HG03439 (cell line): ENCODE data around the gene COL6A2.

Experiments used
- ATAC-seq: cut with Tn5 transposase; IDR thresholded peaks from one replicate; pipeline ENCODE4 v1.9.1; 2021; ENCODE audit warnings: mild to moderate bottlenecking, moderate library complexity; ENCODE audit not compliant: unreplicated experiment

The COL6A2 gene

GRCh38 chr21:46111857-46112724, 14.2 kb downstream of the COL6A2 start:
- no peak for ATAC-seq

DNA sequence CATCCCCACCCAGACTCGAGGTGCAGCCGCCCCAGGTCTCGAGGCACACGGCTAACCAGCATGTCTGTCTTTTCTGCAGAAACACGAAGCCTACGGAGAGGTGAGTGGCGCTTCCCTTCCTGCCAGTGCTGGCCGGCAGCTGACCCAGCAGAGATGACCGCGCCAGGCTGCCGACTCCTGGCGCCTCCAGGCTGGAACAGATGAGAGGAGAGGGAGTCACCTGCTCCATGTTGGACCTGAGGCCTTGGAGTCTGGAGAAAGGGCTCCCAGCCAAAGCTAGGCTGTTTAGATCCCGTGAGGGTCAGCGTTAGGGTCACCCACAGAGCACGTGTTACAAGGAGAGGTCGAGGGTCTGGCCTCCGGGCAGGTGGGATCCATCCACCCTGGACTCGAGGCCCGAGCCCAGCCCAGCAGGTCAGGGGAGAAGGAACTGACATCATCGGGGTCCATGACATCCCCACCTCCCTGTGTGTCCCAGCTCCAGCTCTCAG, 14.9 kb downstream of the COL6A2 start:
- ATAC-seq: no peak

GRCh38 chr21:46113497-46114176, 15.7 kb downstream of the COL6A2 start:
- no peak for ATAC-seq

- ATAC-seq: no peak
These were observed 17.1 kb downstream of the COL6A2 start for GRCh38 chr21:46114963-46115362.

GRCh38 chr21:46115441-46116188, 17.7 kb downstream of the COL6A2 start:
- ATAC-seq: no peak

DNA sequence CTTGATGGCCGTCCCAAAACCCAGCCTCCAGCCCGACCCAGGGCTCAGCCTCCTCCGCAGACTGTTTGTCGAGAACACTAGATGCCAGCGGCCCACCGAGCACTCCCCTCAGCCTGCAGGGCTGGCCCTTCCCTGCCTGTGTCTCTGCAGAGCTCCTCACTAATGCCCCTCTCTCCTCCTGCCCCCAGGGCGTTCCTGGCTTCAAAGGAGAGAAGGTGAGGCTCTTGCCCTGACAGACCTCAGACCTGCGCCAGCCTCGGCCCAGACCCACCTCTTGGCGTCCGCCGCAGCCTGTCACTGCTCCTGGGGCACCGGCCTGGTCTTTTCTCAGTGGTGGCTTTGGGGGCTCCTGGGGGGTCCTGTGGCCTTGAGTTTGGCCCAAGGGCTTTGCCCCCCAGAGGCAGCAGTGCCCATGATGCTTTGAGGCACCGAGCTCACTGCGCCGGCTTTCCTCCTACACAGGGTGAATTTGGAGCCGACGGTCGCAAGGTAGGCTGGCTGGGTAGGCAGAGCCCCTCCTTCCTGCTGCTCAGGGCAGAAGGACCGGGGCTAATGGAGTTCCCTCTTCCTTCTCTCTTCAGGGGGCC, 18.4 kb downstream of the COL6A2 start:
- no peak for ATAC-seq

DNA sequence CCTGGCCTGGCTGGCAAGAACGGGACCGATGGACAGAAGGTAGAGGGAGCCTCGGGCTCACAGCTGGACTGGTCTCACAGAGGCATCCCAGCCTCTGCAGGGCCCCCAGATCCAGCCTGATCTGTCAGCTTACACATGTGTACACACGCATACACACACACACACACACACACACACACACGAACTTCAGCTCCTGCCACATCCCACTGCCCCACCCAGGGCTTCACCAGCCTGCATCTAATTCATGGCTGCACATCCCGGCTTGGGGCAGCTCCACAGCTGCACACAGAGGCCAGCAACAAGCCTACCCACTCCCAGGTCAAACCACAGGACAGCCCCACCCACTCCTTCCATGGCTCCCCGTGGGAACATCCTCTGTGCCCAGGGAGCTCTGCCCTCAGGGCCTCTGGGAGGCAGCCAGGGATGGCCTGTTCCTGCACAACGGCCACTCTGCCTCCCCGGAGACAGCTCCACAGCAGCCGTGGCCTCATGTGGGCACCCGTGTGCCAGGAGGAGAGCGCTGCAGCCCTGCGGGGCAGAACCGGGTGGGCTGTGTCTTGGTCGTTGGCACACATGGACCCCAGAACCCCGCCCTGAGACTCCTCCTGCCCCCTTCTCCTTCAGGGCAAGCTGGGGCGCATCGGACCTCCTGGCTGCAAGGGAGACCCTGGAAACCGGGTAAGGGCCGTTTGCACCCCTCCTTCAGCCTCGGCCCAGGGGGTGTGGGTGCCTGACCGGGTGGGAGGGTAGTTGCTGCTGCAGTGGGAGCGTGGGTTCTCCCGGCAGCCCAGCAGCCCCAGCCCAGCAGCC, 19.1 kb downstream of the COL6A2 start:
- ATAC-seq: no peak

DNA sequence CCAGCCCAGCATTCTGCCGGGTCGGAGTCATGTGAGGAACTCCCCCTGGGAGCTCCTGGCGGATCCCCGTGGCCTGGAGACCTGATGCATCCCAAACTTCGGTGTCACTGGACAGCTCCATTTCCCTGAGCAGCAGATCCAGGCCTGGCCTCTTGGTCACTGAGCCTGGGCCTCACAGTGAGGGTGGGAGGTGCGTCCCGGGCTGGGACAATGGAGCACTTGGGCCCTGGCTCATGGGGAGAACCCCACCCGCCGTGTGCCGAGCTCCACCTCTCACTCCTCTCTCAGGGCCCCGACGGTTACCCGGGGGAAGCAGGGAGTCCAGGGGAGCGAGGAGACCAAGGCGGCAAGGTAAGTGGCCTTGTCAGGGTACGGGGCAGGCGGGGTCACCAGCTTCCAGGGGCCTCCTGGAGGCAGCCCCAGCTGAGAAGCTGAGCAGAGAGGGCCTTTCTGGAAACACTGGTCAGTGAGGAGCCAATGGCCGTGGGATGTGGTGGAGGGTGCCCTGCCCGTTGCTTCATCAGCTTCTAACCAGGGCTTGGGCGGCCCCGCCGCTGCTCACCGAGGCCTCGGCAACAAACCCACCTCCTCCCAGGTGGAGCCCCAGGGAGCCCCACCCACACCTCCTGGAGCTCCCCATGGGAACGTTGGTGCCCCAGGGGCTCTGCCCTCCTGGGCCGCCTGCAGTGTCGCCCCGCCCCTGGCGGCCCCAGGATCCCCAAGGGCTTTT, 19.8 kb downstream of the COL6A2 start:
- ATAC-seq: no peak

DNA sequence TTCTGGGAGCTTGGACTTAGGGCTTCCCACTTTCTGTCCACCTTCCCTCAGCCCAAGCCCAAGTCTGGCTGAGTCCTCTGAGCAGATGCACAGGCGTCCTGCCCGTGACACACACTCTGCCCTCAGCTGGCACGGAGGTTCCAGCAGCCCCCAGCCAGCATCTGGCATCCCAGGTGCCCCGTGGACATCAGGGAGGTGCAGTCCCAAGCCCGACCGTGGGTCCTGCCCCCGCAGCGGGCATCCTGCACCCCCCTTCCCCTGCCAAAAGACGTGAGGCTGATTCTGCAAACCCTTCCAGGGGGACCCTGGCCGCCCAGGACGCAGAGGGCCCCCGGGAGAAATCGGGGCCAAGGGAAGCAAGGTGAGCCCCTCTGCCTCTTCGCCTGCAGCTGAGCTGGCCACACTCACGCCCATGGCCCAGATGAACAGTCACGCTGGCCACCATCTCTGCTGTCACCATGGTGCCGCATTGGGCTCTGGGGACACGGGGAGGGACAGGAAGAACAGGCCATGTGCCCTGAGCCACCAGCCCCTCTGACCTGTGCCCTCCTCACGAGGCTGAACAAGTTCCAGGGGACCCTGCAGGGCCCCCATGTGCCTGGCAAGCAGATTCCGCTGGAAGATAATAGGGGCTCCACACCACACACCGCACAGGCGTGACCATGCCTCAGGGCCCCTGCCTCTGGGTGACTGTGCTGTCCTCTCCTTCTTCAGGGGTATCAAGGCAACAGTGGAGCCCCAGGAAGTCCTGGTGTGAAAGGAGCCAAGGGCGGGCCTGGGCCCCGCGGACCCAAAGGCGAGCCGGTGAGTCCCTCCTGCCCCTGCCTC, 20.6 kb downstream of the COL6A2 start:
- ATAC-seq: no peak

- no peak for ATAC-seq
These were observed 21.3 kb downstream of the COL6A2 start for GRCh38 chr21:46119144-46119636.

DNA sequence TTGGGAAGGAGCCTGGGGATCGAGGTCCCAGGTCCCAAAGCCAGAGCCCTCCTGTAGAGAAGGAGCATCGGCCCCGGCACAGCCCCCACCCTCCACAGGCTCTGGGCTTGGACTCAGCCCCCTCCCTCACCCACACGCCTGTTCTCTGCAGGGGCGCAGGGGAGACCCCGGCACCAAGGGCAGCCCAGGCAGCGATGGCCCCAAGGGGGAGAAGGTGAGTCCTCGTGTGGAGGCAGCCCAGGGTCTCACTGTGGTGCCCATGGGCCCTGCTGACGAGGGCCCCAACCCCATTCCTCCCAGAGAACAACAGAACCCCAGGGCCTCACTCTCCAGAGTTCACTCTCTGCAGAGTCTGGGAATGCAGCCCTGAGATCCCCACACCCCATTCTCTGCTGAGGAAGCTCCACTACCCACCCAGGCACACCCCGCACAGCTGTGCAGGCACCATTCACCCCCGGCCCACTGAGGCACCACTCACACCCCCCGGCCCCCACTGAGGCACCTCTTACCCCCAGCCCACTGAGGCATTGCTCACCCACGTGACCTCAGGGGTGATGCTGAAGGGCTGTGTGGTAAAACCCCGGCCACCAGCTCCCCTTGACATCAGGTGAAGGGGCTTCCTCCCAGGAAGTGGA, 21.8 kb downstream of the COL6A2 start:
- no peak for ATAC-seq

DNA sequence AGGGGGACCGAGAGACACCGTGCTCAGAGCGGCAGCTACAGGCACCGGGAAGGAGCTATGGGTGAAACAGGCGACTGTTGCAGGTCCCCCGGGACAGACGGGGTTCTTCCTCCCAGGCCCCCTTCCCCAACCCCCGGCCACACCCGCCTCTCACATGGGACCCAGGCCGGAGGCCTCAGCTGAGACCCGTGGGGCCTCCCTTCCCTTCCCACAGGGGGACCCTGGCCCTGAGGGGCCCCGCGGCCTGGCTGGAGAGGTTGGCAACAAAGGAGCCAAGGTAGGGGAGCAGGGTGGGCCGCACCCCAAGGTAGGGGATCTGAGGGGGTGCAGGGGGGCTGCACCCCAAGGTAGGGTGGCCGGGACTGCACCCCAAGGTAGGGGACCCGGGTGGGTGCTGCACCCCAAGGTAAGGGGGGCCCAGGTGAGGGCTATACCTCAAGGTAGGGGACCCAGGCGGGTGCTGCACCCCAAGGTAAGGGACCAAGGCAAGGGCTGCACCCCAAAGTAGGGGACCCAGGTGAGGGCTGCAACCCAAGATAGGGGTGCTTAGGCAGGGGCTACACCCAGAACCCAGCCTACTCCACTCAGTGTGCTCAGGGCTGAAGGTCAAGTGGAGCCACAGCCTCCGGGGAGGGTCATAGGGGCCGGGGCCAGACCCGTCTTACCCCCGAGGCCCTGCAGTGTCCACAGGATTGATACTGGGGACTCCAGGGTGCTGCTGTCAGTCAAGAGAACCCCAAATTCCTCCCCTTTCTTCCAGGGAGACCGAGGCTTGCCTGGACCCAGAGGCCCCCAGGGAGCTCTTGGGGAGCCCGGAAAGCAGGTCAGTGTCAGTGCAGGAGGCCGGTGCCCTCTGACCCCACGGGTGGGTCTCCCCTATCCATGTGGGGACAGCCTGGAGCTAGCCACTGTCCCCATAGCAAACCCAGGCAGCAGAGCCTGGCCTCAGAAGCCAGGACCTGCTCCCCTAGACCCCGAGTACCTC, 22.7 kb downstream of the COL6A2 start:
- no peak for ATAC-seq

- no peak for ATAC-seq
These were observed 23.6 kb downstream of the COL6A2 start for GRCh38 chr21:46121286-46122221.

- no peak for ATAC-seq
These were observed 24.3 kb downstream of the COL6A2 start for GRCh38 chr21:46122237-46122671.

DNA sequence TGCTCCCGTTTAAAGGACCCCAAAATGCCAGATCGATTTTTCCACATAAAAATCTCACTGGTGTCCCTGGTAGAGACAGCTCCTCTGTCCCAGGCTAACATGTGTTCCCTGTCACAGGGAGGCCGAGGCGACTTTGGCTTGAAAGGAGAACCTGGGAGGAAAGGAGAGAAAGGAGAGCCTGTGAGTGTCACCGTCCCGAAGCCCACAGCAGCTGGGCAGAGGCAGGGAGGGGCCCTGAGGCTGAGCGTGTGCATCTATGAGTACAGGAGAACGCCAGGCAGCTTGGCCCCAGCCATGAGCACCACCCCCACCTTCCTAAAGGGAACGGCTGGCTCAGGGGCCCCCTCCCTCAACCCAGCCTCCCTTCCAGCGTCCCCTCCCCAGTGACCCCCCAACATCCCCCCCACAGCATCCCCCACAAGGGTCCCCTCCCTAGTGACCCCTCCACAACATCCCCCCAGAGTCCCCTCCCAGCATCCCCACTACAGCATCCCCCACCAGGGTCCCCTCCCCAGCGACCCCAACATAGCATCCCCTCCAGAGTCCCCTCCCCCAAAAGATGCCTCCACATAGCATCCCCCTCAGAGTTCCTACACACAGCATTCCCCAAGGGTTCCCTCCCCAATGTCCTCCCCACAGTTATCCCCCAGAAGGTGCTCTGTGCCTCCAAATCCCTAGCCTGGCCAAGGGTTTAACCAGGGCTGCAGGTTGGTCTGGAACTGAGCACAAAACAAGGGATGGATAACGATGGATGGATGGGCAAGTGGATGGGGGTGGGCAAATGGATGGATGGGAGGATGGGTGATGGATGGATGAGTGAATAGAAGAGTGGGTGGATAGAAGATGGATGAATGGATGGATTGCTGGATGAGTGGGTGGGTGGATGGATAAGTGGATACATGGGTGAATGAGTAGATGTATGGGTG, 25.1 kb downstream of the COL6A2 start:
- ATAC-seq: no peak
